SK-N-SH (cell line): ENCODE results near the gene COX5B. TPM values are rescaled to one million over a fixed set of nuclear protein-coding genes. Genes with fewer than 3 reads are reported as not detected.

Experiments used
- CTCF ChIA-PET: fragments of 300-600, 350-600 bp; formaldehyde crosslinking; extraction: SDS; loops from one replicate; lab custom pipeline; 2021; lab: Yijun Ruan, JAX
- POLR2A ChIA-PET: fragments of 350-600 bp; sonication (Branson Sonifier 250); formaldehyde crosslinking; extraction: SDS; loops from one replicate; lab custom pipeline; 2020; ENCODE audit warnings: antibody characterized with exemption, inconsistent platforms; lab: Yijun Ruan, JAX
- DNase-seq: peaks from one replicate; pipeline ENCODE4 v3.0.0; 2012
- H2AFZ ChIP-seq: fragments of 200-600 bp; sonication (generic); 2 replicates; pipeline ENCODE4 v1.8.1; 2016; ENCODE audit warnings: antibody characterized with exemption, mild to moderate bottlenecking, low read depth
- H3F3A ChIP-seq: fragments of 200-600 bp; sonication (generic); replicated peaks from 2 replicates; pipeline ENCODE3; 2016; ENCODE audit warnings: antibody characterized with exemption, mild to moderate bottlenecking; ENCODE audit not compliant: insufficient read depth
- H3K27ac ChIP-seq, 2 experiments: fragments of 200-500 bp in 1 of 2; fragments of 200-600 bp in 1 of 2; sonication (Bioruptor generic) in 1 of 2; sonication (generic), shearing (Covaris generic) in 1 of 2; 2 replicates each; pipeline versions ENCODE4 v1.5.1 to v1.6.1; 2014 to 2016; ENCODE audit warnings: low read depth in 2 of 2, inconsistent platforms in 1 of 2, low read length in 1 of 2, mild to moderate bottlenecking in 1 of 2, mixed read lengths in 1 of 2
- H3K27me3 ChIP-seq: fragments of 200-600 bp; sonication (generic), shearing (Covaris generic); 2 replicates; pipeline ENCODE4 v1.6.1; 2016; ENCODE audit warnings: mixed run types; ENCODE audit not compliant: insufficient read depth
- H3K36me3 ChIP-seq, 2 experiments: fragments of 200-500 bp in 1 of 2; fragments of 200-600 bp in 1 of 2; sonication (Bioruptor generic) in 1 of 2; sonication (generic) in 1 of 2; replicated peaks in 1 of 2; 2 replicates each; pipeline versions ENCODE3 to v1.5.1; 2014 to 2016; ENCODE audit warnings: low read length in 1 of 2, mild to moderate bottlenecking in 1 of 2; ENCODE audit not compliant: insufficient read depth in 2 of 2, control insufficient read depth in 1 of 2
- H3K4me1 ChIP-seq, 2 experiments: fragments of 200-500 bp in 1 of 2; fragments of 200-600 bp in 1 of 2; sonication (Bioruptor generic) in 1 of 2; sonication (generic), shearing (Covaris generic) in 1 of 2; 2 replicates each; pipeline versions ENCODE4 v1.5.1 to v1.6.1; 2014 to 2016; ENCODE audit warnings: low read depth in 1 of 2, low read length in 1 of 2, mixed run types in 1 of 2; ENCODE audit not compliant: insufficient read depth in 2 of 2, control insufficient read depth in 1 of 2
- H3K4me2 ChIP-seq: fragments of 200-600 bp; sonication (generic), shearing (Covaris generic); 2 replicates; pipeline ENCODE4 v1.6.1; 2017; ENCODE audit warnings: mixed run types
- H3K4me3 ChIP-seq, 2 experiments: fragments of 200-500 bp in 1 of 2; fragments of 200-600 bp in 1 of 2; sonication (Bioruptor generic) in 1 of 2; sonication (generic), shearing (Covaris generic) in 1 of 2; 2 replicates each; pipeline versions ENCODE4 v1.5.1 to v1.8.1; 2014 to 2016; ENCODE audit warnings: low read depth in 2 of 2, inconsistent platforms in 1 of 2, low read length in 1 of 2, mild to moderate bottlenecking in 1 of 2, mixed read lengths in 1 of 2, moderate library complexity in 1 of 2
- H3K79me2 ChIP-seq: fragments of 200-600 bp; sonication (generic); 2 replicates; pipeline ENCODE4 v1.8.1; 2017; ENCODE audit warnings: mild to moderate bottlenecking; ENCODE audit not compliant: insufficient read depth
- H3K9ac ChIP-seq: fragments of 200-600 bp; sonication (generic); 2 replicates; pipeline ENCODE4 v1.6.1; 2017; ENCODE audit warnings: mixed run types
- H3K9me2 ChIP-seq: fragments of 200-600 bp; sonication (generic); 2 replicates; pipeline ENCODE4 v1.6.1; 2017; ENCODE audit warnings: mixed run types
- H3K9me3 ChIP-seq: fragments of 200-600 bp; sonication (generic); 2 replicates; pipeline ENCODE4 v1.6.1; 2017; ENCODE audit warnings: mixed run types, mild to moderate bottlenecking, moderate library complexity
- H4K20me1 ChIP-seq: fragments of 200-600 bp; sonication (generic); 2 replicates; pipeline ENCODE4 v1.6.1; 2017; ENCODE audit warnings: mild to moderate bottlenecking, mixed run types; ENCODE audit not compliant: insufficient read depth
- CHD2 ChIP-seq: fragments of 150-350 bp; IDR thresholded peaks from 2 replicates; pipeline ENCODE4 v1.6.1; 2018; ENCODE audit warnings: low read length; ENCODE audit not compliant: partially characterized antibody
- CTCF ChIP-seq: fragments of 200-600 bp; sonication (generic); IDR thresholded peaks from 2 replicates; pipeline ENCODE4 v1.6.1; 2017; ENCODE audit warnings: antibody characterized with exemption, mild to moderate bottlenecking, moderate library complexity
- ELF1 ChIP-seq: IDR thresholded peaks from 2 replicates; pipeline ENCODE4 v1.4.0; 2012
- FOXJ3 ChIP-seq: sonication (generic); formaldehyde crosslinking; IDR thresholded peaks from 2 replicates; pipeline ENCODE4 v1.5.1; 2020; ENCODE audit warnings: mild to moderate bottlenecking, missing genetic modification reagents
- FOXM1 ChIP-seq: IDR thresholded peaks from 2 replicates; pipeline ENCODE4 v1.4.0; 2012; ENCODE audit warnings: low read depth, mild to moderate bottlenecking
- GATA2 ChIP-seq: sonication (generic); formaldehyde crosslinking; IDR thresholded peaks from 2 replicates; pipeline ENCODE4 v1.5.0; 2020; ENCODE audit warnings: mild to moderate bottlenecking, missing genetic modification reagents
- JUND ChIP-seq: IDR thresholded peaks from 2 replicates; pipeline ENCODE4 v1.4.0; 2012
- MEF2A ChIP-seq: IDR thresholded peaks from 2 replicates; pipeline ENCODE4 v1.4.0; 2012; ENCODE audit warnings: low read depth, borderline replicate concordance
- MXI1 ChIP-seq: IDR thresholded peaks from 2 replicates; pipeline ENCODE4 v1.6.1; 2012; ENCODE audit warnings: mild to moderate bottlenecking, low read depth, low read length, improper control_type of control experiment
- NFIC ChIP-seq: IDR thresholded peaks from 2 replicates; pipeline ENCODE4 v1.4.0; 2012; ENCODE audit warnings: borderline replicate concordance
- NRF1 ChIP-seq: IDR thresholded peaks from 2 replicates; pipeline ENCODE4 v1.6.1; 2012; ENCODE audit warnings: low read depth, mild to moderate bottlenecking, low read length
- RAD21 ChIP-seq: IDR thresholded peaks from 2 replicates; pipeline ENCODE4 v1.6.1; 2012; ENCODE audit warnings: mild to moderate bottlenecking, low read length
- RXRA ChIP-seq: IDR thresholded peaks from 2 replicates; pipeline ENCODE4 v1.4.0; 2012; ENCODE audit warnings: low read depth, mild to moderate bottlenecking, borderline replicate concordance
- SIN3A ChIP-seq: IDR thresholded peaks from 2 replicates; pipeline ENCODE4 v1.6.1; 2012; ENCODE audit warnings: low read depth, mild to moderate bottlenecking, low read length, moderate library complexity, borderline replicate concordance
- SMC3 ChIP-seq: IDR thresholded peaks from 2 replicates; pipeline ENCODE4 v1.6.1; 2012; ENCODE audit warnings: low read depth, low read length, improper control_type of control experiment
- TAF1 ChIP-seq: IDR thresholded peaks from 2 replicates; pipeline ENCODE4 v1.6.1; 2012; ENCODE audit warnings: low read depth, mild to moderate bottlenecking, low read length, moderate library complexity, borderline replicate concordance
- TCF12 ChIP-seq: IDR thresholded peaks from 2 replicates; pipeline ENCODE4 v1.4.0; 2012
- USF1 ChIP-seq: IDR thresholded peaks from 2 replicates; pipeline ENCODE4 v1.4.0; 2012; ENCODE audit warnings: low read depth, borderline replicate concordance
- YY1 ChIP-seq: IDR thresholded peaks from 2 replicates; pipeline ENCODE4 v1.4.0; 2012; ENCODE audit warnings: low read depth, mild to moderate bottlenecking
- ZBTB33 ChIP-seq: IDR thresholded peaks from 2 replicates; pipeline ENCODE4 v1.4.0; 2012; ENCODE audit warnings: low read depth, borderline replicate concordance
- WGBS: methylation state at CpG from one replicate; pipeline ENCODE4 v1.1.6; 2017; ENCODE audit warnings: low lambda C conversion rate; 5-methylcytosine and 5-hydroxymethylcytosine counted together
- polyA plus RNA-seq, 3 experiments: library from polyadenylated mRNA; depleted of rRNA; stranded (reverse); fragments of >200 nt; gene quantifications; 2 replicates each; pipeline ENCODE4 v1.2.3, GENCODE V29; 2012
- TF ChIP-seq, protein P1 (sequence below): fragments of 150-350 bp; IDR thresholded peaks from 2 replicates; pipeline ENCODE4 v1.6.1; 2017; ENCODE audit warnings: antibody characterized with exemption, low read length, low read depth, borderline replicate concordance
- TF ChIP-seq, protein P2 (sequence below): IDR thresholded peaks from 2 replicates; pipeline ENCODE4; 2012

Gene COX5B
- polyA plus RNA-seq, 1 of the 3 experiments (the other 2 are of a cell fraction): 702 TPM

DNA sequence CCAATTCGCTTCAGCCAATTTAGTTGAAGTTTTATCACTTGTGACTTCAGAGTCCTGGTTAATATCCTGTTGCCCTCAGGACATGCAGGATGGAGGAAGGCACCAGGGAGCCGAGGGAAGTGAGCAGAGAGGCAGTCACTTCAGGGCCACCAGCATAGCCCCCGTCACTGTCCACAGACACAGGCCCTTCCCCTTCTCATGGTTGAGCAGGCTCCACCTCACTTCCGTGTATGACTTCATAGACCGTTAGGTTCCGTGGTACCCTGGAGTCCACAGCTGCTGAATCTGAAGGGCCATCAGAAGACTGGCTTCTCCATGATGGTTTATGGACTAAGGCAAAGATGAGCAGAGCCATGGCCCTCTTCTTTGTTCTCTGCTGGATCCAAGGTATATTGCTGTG, 23.6 kb downstream of the COX5B start, which contains the start of gene C2orf92:
Gene C2orf92 (plus strand): TSS at position 266 of the 400 bp plus-strand sequence. CDS start 76 bp downstream, at position 342.
- Histone ChIP-seq H3K4me3 (no peak within 1 kb of the TSS), H3K9me2 (no peaks in the 10 kb centered on the region), H3K79me2 (no peaks in the 10 kb centered on the region), H4K20me1 (no peaks in the 10 kb centered on the region), H3K9ac (no peak within 1 kb of the TSS), H3K4me2 (no peak within 1 kb of the TSS), H3K27me3 (no peaks in the 10 kb centered on the region), H3K4me1 (peaks cover 0 to 2% of the 10 kb centered on the region in 2 experiments; a peak in 1 of 4 replicates), H2AFZ (no peak within 1 kb of the TSS)
- POLR2A ChIA-PET: no interaction called here
- WGBS: 91% methylated on average over 6 of the region's 6 CpGs
- TF ChIP-seq FOXM1: no peak
- TF ChIP-seq TAF1: no peak
- no peak for TF ChIP-seq CTCF
- TF ChIP-seq ELF1: no peak
- TF ChIP-seq MXI1: no peak
- no peak for TF ChIP-seq CHD2
- no peak for TF ChIP-seq RXRA
- TF ChIP-seq SIN3A: no peak
- no peak for TF ChIP-seq SMC3
- TF ChIP-seq RAD21: no peak
- no peak for TF ChIP-seq YY1
- no peak for TF ChIP-seq GATA2 (CRISPR knock-in tag)
- TF ChIP-seq FOXJ3: no peak
- no peak for TF ChIP-seq TCF12
- TF ChIP-seq, protein P1, sequence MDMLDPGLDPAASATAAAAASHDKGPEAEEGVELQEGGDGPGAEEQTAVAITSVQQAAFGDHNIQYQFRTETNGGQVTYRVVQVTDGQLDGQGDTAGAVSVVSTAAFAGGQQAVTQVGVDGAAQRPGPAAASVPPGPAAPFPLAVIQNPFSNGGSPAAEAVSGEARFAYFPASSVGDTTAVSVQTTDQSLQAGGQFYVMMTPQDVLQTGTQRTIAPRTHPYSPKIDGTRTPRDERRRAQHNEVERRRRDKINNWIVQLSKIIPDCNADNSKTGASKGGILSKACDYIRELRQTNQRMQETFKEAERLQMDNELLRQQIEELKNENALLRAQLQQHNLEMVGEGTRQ: no peak
- TF ChIP-seq JUND: no peak
- TF ChIP-seq NFIC: no peak
- TF ChIP-seq MEF2A: no peak
- TF ChIP-seq, all 33 proteins: peak for 0
- H3K36me3 ChIP-seq: no peaks in the 10 kb centered on the region
- peaks cover 1% of the 10 kb centered on the region for H3F3A ChIP-seq
- no peak for DNase-seq
- no peaks in the 10 kb centered on the region for H3K9me3 ChIP-seq
- CTCF ChIA-PET: interaction anchor here (1.4 to 1.8 kb wide), 4 partner anchors 15 to 79 kb away, joined by 4 to 7 read pairs (median 6); no protein-coding TSS in a partner anchor
- H3K27ac ChIP-seq: no peak within 1 kb of the TSS

DNA sequence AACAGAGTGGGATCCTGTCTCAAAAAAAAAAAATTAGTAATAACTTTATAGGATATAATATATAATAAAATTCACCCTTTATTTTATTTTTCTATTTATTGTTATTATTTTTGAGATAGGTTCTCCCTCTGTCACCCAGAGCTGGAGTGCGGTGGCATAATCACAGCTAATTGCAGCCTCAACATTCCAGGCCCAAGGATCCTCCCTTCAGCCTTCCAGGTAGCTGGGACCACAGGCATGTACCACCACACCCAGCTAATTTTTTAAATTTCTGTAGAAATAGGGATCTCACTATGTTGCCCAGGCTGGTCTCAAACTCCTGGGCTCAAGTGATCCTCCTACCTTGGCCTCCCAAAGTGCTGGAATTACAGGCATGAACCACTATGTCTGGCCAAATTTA, 24.6 kb downstream of the COX5B start:
- CTCF ChIA-PET: interaction anchor here (1.7 to 1.8 kb wide), 3 partner anchors 27 to 80 kb away, joined by 4 to 7 read pairs (median 6); no protein-coding TSS in a partner anchor
- H3K9ac ChIP-seq: no peak overlapping the region
- no peak for TF ChIP-seq RAD21
- TF ChIP-seq NRF1: no peak
- TF ChIP-seq, protein P2, sequence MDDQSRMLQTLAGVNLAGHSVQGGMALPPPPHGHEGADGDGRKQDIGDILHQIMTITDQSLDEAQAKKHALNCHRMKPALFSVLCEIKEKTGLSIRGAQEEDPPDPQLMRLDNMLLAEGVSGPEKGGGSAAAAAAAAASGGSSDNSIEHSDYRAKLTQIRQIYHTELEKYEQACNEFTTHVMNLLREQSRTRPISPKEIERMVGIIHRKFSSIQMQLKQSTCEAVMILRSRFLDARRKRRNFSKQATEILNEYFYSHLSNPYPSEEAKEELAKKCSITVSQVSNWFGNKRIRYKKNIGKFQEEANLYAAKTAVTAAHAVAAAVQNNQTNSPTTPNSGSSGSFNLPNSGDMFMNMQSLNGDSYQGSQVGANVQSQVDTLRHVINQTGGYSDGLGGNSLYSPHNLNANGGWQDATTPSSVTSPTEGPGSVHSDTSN: no peak
- TF ChIP-seq SMC3: no peak
- TF ChIP-seq TCF12: no peak
- no peak for TF ChIP-seq ZBTB33
- no peak for TF ChIP-seq GATA2 (CRISPR knock-in tag)
- no peak for TF ChIP-seq MEF2A
- no peak for TF ChIP-seq USF1
- no peak for TF ChIP-seq NFIC
- TF ChIP-seq, protein P1: no peak
- TF ChIP-seq CHD2: no peak

More for the DNA sequence above, 24.6 kb downstream of the COX5B start:
- no peaks in the 10 kb centered on the region for H3K9me3 ChIP-seq
- POLR2A ChIA-PET: no interaction called here
- DNase-seq: no peak
- no peaks in the 10 kb centered on the region for H3K9me2 ChIP-seq
- H3K4me2 ChIP-seq: no peak overlapping the region
- H3K27ac ChIP-seq: no peak overlapping the region
- no peak overlapping the region for H2AFZ ChIP-seq
- no peaks in the 10 kb centered on the region for H3K36me3 ChIP-seq
- no peak overlapping the region for H3K4me3 ChIP-seq
- no peaks in the 10 kb centered on the region for H4K20me1 ChIP-seq
- H3K79me2 ChIP-seq: no peaks in the 10 kb centered on the region
- no peaks in the 10 kb centered on the region for H3K4me1 ChIP-seq
- no peaks in the 10 kb centered on the region for H3K27me3 ChIP-seq
- WGBS: 96% methylated on average over 1 of the region's 1 CpG
- no peaks in the 10 kb centered on the region for H3F3A ChIP-seq
